Measurements from ENCODE around the gene CPLX4.

GRCh38 chr18:59271606-59272220, 46.7 kb downstream of the CPLX4 start:
- no peak for TF ChIP-seq CTCF (IDR thresholded peaks at IDR 0.05; ENCODE audit: low read length)
- no peak for TF ChIP-seq EZH2 (IDR thresholded peaks at IDR 0.05; ENCODE audit: borderline replicate concordance, low read length)
